Vagina (tissue), 2 donors: Measurements from ENCODE around the gene SNX19. TPM values are rescaled to one million over a fixed set of nuclear protein-coding genes. Genes with fewer than 3 reads are reported as not detected.
A peak's percentile ranks its signal among the peaks of the same experiment; 100 is the strongest.

Experiments used
- DNase-seq, 2 donors: peaks; one replicate each; pipeline ENCODE4 v3.0.0-alpha.2; 2017; ENCODE audit errors: extremely low spot score in 2 of 2
- H3K27ac ChIP-seq: fragments of 200-600 bp; sonication (generic); one replicate; pipeline ENCODE4 v1.5.1; 2019
- H3K27me3 ChIP-seq: fragments of 200-600 bp; sonication (generic); one replicate; pipeline ENCODE4 v1.5.1; 2019
- H3K36me3 ChIP-seq, 2 donors: fragments of 200-600 bp; sonication (generic); one replicate each; pipeline ENCODE4 v1.5.1; 2017 to 2019
- H3K4me1 ChIP-seq: fragments of 200-600 bp; sonication (generic); one replicate; pipeline ENCODE4 v1.5.1; 2019
- H3K4me3 ChIP-seq, 2 donors: fragments of 200-600 bp; sonication (generic); 1 replicate in 1 of 2; 2 replicates in 1 of 2; pipeline ENCODE4 v1.5.1; 2016 to 2019
- H3K9me3 ChIP-seq: fragments of 200-600 bp; sonication (generic); one replicate; pipeline ENCODE4 v1.5.1; 2019
- POLR2A ChIP-seq, 2 donors: fragments of 450-650 bp; IDR thresholded peaks; one replicate each; pipeline ENCODE4 v1.6.1; 2017; ENCODE audit warnings: antibody characterized with exemption in 2 of 2, mild to moderate bottlenecking in 2 of 2, moderate library complexity in 2 of 2
- POLR2AphosphoS5 ChIP-seq, 2 donors: sonication (generic); formaldehyde crosslinking; IDR thresholded peaks; one replicate each; pipeline ENCODE4 v1.9.0; 2017; ENCODE audit warnings: antibody characterized with exemption in 2 of 2, mild to moderate bottlenecking in 2 of 2, low read depth in 1 of 2; ENCODE audit not compliant: insufficient read depth in 1 of 2
- intact Hi-C: fragments of 100-400 bp; cut with DNase I; formaldehyde crosslinking; loops from one replicate; pipeline ENCODE4 v1.15.1; 2023
- total RNA-seq: library from RNA; depleted of rRNA; stranded (reverse); fragments of >200 nt; gene quantifications from one replicate; pipeline ENCODE4 v1.2.3, GENCODE V29; 2016
- TF ChIP-seq, protein P1 (sequence below), 3 experiments: fragments of 450-650 bp in 2 of 3; fragments of 200-600 bp in 1 of 3; sonication (generic) in 1 of 3; IDR thresholded peaks; one replicate each; pipeline ENCODE4 v1.5.1; 2017 to 2019; ENCODE audit warnings: antibody characterized with exemption in 3 of 3, mild to moderate bottlenecking in 2 of 3, moderate library complexity in 2 of 3

SNX19 gene
- total RNA-seq, 1 donor from 2014 or later: 67.5 TPM

DNA sequence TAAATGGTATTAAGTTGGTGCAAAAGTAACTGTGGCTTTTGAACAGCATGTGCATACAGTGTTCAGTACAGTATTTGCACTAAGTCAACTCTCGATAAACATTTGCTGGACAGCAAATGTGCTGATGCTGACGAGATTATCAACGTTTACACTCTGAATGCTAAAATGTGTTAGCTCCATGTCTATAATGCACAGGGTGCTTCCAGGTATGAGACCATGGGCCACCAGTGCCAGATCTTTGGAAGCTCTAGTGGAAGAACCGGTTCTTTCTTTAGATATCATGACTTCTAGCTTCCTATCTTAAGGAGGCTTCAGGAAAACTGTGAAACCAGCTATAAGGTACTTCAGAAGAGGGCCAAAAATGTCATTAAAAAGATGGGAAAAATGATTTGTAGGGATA is 17.2 kb downstream of the SNX19 start:
- DNase-seq: no peak
- peaks cover 25% of the 10 kb centered on the region for H3K4me1 ChIP-seq
- H3K4me3 ChIP-seq: no peak overlapping the region
- TF ChIP-seq POLR2A (IDR thresholded peaks at IDR 0.05) (no peak), POLR2AphosphoS5 (IDR thresholded peaks at IDR 0.05; ENCODE audit: insufficient read depth in 1 of 2, low read depth in 1 of 2) (no peak)
- TF ChIP-seq, protein P1, sequence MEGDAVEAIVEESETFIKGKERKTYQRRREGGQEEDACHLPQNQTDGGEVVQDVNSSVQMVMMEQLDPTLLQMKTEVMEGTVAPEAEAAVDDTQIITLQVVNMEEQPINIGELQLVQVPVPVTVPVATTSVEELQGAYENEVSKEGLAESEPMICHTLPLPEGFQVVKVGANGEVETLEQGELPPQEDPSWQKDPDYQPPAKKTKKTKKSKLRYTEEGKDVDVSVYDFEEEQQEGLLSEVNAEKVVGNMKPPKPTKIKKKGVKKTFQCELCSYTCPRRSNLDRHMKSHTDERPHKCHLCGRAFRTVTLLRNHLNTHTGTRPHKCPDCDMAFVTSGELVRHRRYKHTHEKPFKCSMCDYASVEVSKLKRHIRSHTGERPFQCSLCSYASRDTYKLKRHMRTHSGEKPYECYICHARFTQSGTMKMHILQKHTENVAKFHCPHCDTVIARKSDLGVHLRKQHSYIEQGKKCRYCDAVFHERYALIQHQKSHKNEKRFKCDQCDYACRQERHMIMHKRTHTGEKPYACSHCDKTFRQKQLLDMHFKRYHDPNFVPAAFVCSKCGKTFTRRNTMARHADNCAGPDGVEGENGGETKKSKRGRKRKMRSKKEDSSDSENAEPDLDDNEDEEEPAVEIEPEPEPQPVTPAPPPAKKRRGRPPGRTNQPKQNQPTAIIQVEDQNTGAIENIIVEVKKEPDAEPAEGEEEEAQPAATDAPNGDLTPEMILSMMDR (IDR thresholded peaks at IDR 0.05): no peak
- no peaks in the 10 kb centered on the region for H3K9me3 ChIP-seq
- intact Hi-C loops: no loop called here
- peaks cover 0 to 48% of the 10 kb centered on the region in 2 donors for H3K36me3 ChIP-seq
- peak overlapping the region; percentile 85 for H3K27ac ChIP-seq
- no peaks in the 10 kb centered on the region for H3K27me3 ChIP-seq

- Histone ChIP-seq H3K27me3 (no peaks in the 10 kb centered on the region), H3K4me1 (peaks cover 28% of the 10 kb centered on the region), H3K27ac (peak overlapping the region; percentile 85), H3K36me3 (peaks cover 0 to 51% of the 10 kb centered on the region in 2 donors), H3K4me3 (peak overlapping the region; percentile 9 to 10), H3K9me3 (no peaks in the 10 kb centered on the region)
- peak in 1 of 2 donors; percentile 96 for DNase-seq
- TF ChIP-seq, protein P1 (IDR thresholded peaks at IDR 0.05): no peak
- TF ChIP-seq POLR2AphosphoS5 (IDR thresholded peaks at IDR 0.05; ENCODE audit: insufficient read depth in 1 of 2, low read depth in 1 of 2): peak; percentile 84 to 92
- intact Hi-C loops: no loop called here
These were observed 18.8 kb downstream of the SNX19 start for GRCh38 chr11:130897262-130898182.

- no peak overlapping the region for H3K27ac ChIP-seq
- H3K4me1 ChIP-seq: peaks cover 28% of the 10 kb centered on the region
- intact Hi-C loops: loop anchor here (1.0 kb wide), 1 partner anchor 465 kb away; no protein-coding TSS in a partner anchor
- H3K27me3 ChIP-seq: no peaks in the 10 kb centered on the region
- H3K9me3 ChIP-seq: no peaks in the 10 kb centered on the region
- TF ChIP-seq, protein P1 (IDR thresholded peaks at IDR 0.05): peak; percentile 77 to 80 (median 77)
- no peak for TF ChIP-seq POLR2A (IDR thresholded peaks at IDR 0.05)
- no peak for TF ChIP-seq POLR2AphosphoS5 (IDR thresholded peaks at IDR 0.05; ENCODE audit: insufficient read depth in 1 of 2, low read depth in 1 of 2)
- no peak overlapping the region for H3K4me3 ChIP-seq
- peaks cover 0 to 28% of the 10 kb centered on the region in 2 donors for H3K36me3 ChIP-seq
- DNase-seq: no peak
These were observed 21.8 kb downstream of the SNX19 start for GRCh38 chr11:130894322-130895025.

GRCh38 chr11:130892861-130893260 is 23.4 kb downstream of the SNX19 start:
- no peak overlapping the region for H3K4me3 ChIP-seq
- no peak overlapping the region for H3K27ac ChIP-seq
- peaks cover 21% of the 10 kb centered on the region for H3K4me1 ChIP-seq
- peaks cover 0 to 26% of the 10 kb centered on the region in 2 donors for H3K36me3 ChIP-seq
- no peak for DNase-seq
- intact Hi-C loops: no loop called here
- H3K27me3 ChIP-seq: no peaks in the 10 kb centered on the region
- TF ChIP-seq, protein P1 (IDR thresholded peaks at IDR 0.05): no peak
- TF ChIP-seq POLR2A (IDR thresholded peaks at IDR 0.05) (no peak), POLR2AphosphoS5 (IDR thresholded peaks at IDR 0.05; ENCODE audit: insufficient read depth in 1 of 2, low read depth in 1 of 2) (no peak)
- H3K9me3 ChIP-seq: no peaks in the 10 kb centered on the region
